HG03159 (cell line): ENCODE measurements around the gene FUBP3.

Source experiments
- ATAC-seq: cut with Tn5 transposase; IDR thresholded peaks from one replicate; pipeline ENCODE4 v1.9.1; 2021; ENCODE audit warnings: mild to moderate bottlenecking, moderate library complexity; ENCODE audit not compliant: unreplicated experiment

FUBP3 gene

DNA sequence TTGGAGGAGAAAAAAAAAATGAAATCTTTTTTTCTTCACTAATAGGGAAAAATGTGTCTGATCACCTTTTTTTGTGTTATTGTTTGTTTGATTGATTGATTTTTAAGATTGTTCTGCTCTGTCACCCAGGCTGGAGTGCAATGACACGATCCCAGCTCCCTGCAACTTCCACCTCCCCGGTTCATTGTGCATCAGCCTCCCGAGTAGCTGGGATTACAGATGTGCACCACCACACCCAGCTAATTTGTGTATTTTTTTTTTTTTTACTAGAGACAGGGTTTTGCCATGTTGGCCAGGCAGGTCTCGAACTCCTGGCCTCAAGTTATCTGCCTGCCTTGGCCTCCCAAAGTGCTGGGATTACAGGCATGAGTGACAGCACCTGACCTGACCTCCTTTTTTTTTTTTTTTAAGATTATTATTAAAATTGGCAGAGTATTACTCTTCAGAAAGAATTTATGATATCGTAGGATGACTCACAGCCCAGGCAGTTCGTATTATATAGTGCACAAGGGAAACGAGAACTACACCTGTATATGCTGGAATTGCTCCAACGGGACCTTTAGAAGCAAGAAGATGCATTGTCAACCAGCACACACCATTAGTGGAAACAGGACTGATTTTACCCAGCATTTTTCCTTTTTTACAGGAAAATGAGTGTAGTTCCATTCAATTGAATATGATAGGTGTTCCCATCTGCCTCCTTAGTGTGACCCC lies 27.7 kb downstream of the FUBP3 start:
- ATAC-seq, result no peak

DNA sequence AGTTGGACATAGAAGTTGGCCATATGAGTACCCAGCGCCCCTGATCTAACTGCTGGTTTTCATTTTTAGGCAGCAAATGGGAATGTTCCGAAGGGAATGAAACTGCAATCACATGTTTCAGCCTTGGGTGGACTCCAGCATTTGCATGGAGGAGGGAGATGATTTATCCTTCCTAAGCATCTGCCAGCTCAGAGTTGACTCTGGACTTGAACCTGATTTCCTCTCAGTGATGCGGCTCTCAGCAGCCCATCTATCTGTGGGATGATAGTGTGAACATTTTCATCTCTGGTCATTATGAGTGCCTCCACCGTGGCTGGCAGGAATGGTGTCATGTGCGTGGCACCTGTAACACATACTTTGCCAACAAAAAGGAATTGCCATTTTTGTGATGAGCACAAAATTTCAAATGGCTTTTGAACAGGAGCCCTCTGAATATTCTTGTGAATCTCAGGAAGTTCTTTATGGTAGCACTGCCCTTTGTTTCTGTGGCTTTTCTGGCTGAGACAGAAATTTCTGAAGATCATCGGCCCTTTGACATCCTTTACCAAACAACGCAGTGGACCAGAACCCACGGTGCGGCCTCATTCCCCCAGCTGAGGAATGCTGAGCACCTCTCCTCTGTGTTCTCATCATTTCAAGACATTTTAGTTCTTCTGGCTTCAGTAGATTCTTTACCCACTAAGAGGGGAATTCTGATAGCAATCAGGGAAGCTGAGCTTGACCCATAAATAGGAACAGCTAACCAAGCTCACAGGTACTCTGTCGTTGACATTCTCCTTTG lies 28.5 kb downstream of the FUBP3 start:
- ATAC-seq, result no peak

DNA sequence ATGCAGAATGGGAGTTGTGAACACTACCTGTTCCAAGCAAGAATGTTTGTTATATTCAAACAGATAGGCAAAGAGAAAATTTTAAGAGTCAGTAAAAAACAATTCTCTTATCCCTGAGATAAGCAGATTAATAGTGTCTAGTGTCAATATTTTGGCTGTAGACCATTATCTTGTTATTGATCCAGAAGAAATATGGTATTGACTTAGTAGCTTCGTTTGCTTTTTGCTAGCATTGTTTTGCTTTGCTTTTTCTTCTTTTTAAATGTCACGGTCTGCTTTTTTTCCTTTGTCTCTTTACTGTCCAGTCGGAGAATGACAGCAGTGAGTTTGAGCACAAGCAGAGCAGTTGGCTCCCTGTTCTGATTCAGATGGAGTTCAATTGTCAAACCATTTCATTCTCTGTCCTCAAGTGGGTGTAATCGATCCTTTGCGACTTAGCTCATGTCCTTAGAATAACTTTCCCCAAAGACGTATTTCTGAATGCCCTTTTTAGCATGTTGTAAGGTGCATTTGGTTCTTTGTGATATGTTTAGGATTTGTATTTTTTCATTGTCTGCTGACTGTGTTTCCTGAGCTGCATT lies 29.3 kb downstream of the FUBP3 start:
- ATAC-seq, result no peak

DNA sequence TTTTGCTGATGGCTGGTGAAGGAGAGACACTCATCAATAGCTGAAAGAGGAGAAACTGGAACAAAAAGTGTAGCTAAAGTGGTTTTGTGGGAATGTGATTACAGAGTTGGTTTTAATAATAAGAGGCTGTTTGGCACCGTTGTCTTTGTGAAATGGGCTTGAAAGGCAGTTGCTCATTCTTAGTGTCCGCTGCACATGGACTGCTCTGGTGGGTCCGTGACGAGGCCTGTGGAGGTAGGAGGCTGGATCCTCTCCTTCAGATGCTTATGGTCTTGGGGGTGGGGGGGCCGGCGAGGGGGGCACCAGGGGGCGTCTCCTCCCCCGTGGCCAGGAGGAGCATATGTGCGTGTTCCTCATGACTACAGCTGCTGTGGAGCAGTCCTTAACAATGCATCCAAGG lies 29.8 kb downstream of the FUBP3 start:
- ATAC-seq, result no peak

DNA sequence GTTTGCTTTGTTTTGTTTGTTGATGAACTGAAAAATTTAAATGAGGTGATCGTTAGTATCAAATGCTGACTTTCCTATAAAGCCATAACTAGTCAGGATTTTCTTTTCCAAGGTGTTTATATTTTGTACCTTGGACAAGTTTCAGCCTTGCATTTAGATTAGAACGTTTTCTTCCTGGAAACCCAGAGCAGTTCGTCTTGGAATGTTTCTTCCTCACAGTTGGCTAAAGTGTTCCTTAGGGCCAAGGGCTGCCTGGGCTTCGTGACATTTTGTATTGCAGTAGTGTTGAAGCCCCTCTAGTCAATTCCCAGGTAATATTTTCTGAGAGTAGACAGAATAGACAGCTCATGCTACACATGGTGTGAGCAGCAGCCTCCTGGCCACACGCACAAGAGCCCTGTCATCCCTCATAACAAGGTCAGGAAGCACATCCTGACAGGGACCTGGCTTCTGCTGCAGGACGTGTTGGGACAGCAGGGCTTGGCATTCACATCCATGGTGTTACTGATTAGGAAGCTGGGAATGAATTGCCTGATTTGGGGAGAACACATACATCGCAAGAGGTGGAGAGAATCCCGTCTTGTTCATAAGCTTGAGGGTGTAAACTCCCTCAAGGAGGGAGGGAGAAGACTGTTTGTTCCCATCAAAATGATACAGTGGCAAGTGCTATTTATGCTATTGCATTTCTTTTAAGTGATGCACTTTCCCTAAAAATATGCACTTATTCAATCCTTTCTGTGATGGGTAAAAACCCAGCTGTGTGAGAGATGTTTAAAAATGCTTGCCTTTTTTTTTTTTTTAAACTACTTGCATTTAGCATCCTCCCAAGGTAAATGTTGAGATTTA lies 31.7 kb downstream of the FUBP3 start:
- ATAC-seq, result no peak

DNA sequence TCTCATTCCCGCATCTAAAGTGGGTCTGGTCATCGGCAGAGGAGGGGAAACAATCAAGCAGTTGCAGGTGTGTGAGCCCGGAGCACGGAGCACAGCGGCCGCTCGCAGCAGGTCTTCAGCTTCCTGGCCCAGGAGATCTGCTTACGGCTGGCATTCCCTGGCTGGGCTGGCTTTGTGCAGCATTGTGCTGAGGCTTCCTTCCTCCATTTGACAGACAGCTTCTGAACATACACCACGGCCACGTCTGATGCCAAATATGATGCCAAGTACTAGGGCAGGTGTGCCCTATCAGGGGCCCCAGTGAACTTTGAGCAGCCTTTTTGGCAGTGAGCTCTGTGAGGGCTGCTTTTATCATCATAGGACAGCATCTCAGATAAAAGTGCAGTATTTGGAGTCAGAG lies 37.1 kb downstream of the FUBP3 start:
- ATAC-seq, result no peak

DNA sequence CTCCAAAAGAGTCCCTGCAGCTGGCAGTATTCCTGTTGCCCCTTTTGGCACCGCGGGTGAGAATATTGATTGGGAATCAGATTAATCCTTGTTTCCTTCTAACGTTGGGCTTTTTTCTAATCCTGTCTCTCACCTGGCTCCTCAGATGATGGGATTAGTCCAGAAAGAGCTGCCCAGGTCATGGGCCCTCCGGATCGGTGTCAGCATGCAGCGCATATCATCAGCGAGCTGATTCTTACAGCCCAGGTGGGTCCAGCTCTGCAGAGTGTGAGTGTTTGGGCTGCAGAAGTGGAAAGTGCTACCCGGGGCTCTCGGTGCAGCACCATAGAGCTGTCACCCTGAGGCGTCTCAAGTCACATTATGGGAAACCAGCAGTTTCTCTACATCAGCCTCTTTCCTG lies 44.1 kb downstream of the FUBP3 start:
- no peak for ATAC-seq

DNA sequence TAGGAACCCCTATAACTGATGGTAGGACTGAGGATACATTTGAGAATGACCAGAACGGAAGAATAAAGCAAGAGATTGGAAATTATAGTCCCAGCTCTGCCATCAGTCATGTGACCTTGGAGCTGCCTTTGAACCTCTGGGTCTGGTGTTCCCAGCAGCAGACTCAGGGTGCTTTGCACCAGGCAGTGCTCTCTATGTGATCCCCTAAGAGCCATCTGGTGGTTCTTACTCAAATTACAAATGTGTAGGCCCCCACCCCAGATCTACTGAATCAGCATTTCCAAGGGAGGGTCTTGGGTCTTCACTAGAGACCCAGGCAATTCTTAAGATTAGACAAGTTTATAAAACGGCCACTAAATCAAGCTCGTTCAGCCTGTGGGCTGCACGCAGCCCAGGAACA lies 44.8 kb downstream of the FUBP3 start:
- ATAC-seq, result no peak

DNA sequence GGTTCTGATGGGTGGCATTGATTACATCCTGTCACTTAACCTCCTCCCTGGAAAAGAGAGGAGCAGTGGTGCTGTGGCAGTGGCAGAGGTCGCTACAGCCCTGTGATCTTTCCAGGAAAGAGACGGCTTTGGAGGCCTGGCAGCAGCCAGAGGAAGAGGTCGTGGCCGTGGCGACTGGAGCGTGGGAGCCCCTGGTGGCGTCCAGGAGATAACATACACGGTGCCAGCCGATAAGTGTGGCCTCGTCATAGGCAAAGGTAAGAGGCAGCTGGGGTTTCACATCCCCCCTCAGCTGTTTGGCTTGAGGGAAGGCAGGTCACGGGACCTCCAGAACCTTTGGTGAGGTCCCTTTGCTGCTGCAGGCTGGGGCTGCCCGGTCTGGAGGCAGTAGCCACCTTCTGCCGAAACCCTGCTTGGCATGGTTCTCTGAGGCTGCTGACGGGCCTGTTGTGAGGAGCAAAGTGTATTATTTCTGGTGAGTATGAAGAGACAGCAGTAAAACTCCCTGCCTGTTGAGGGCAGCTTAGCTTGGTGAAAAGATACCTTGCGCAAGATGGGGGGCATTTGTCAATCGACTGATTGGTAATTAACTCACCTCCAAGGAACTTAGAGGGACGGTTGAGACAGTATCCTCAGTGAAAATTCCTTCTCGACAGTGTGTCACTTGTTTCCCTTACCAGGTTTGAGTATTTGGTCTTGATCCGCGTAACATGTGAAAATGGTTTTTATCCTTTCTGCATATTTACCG lies 47.0 kb downstream of the FUBP3 start:
- ATAC-seq, result no peak

DNA sequence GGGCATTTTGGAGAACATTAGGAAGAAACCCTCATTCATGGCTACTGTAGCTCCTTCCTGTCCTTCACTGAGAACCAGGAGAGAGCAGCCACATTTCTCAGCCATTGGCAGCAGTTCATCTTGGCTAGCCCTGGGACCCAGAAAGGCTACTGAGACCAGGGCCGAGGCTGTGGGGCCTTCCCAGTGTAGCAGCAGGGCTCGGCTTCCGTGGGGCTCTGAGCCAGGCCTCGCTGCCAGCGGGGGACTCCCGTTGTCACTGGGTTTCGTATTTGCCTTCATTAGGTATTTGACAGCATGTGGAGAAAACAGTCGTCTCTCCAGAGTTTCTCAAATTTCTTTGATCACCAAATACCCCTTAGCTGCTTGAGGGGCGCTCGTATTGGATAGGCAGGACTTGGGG lies 47.7 kb downstream of the FUBP3 start:
- ATAC-seq, result no peak

DNA sequence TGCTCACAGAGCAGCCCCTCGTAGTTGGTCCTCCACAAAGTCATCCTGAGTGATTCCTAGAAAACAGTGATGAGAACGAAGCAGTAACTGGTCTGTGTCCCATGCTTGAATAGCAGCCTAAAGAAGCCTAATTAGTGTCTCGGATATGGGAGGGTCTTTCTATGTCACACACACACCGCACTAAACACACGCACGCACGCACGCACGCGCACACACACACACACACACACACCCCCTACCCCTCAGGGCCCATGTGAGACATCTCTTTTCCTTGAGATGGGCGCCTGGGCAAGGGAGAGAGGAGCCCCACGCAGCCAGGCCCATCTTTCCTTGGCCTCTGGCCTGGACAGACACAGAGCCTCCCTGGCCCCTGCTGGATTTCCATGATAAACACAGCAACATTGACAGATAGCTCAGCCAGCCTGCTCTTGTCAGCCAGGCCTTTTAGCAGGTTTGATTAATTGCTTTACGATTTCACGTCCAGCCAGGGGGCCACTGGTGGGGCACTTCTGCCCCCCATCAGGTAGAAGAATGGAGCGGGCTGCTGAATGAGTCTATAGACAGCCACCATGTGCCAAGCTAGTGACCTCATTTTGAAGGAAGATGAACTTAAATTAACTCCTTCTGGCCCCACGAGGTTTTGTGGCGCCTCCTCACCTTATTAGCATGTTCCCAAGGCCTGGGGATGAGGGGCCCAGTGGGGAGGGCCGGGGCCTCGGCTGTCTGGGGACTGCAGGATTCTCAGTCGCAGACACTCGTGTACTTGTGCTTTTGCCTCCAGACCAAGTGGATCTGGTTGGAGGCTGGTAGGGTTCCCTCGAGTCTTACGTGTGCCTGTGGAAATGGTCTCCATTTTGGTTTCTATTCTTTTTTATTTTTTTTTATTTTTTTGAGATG lies 48.8 kb downstream of the FUBP3 start:
- ATAC-seq, result no peak

DNA sequence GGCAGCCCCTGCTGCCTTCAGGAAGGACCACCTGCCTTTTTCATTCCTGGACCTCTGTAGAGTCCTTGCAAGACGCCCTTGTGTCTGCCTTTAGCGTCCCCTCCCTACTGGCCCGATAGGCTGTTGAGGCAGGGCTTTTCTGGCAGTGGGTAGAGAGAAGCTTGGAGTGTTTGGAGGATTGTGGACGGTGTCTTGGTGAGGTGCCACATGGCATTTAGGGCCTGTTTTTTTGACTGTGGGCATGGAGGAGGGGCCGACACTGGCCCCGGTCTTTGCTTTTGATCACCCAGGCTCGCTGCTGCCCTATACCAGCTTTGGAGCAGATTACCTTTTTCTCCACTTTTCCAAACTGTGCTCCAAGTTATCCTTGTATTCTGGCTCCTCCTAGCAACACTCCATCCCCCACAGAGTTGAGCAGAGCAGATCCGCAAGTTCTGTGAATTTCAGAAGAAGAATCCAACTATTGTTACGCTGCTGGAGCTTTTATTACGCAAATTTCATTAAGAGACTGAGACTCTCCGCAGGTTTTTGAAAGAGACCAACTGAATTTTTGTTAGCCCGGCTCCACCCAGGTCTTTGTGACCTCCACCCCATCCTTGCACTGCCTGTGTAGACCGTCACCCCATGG lies 50.2 kb downstream of the FUBP3 start:
- no peak for ATAC-seq

DNA sequence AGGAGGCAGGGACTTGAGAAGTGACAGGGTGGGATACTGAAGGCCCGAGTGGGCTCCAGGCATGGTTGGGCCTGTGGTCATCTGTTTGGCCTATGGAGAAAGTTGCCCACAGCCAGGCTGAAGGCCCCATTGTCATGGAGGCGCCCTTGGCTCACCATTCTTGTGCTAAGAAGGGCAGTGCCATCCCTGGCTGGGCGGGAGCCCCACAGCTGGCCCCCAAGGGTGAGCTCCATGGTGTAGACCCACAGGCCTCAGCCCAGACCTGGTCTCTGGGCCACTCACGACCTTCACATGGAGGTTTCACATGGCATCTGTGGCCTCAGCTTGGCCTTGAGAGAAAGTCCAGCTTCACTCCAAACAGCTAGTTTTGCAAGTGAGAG lies 50.7 kb downstream of the FUBP3 start:
- ATAC-seq, result no peak

DNA sequence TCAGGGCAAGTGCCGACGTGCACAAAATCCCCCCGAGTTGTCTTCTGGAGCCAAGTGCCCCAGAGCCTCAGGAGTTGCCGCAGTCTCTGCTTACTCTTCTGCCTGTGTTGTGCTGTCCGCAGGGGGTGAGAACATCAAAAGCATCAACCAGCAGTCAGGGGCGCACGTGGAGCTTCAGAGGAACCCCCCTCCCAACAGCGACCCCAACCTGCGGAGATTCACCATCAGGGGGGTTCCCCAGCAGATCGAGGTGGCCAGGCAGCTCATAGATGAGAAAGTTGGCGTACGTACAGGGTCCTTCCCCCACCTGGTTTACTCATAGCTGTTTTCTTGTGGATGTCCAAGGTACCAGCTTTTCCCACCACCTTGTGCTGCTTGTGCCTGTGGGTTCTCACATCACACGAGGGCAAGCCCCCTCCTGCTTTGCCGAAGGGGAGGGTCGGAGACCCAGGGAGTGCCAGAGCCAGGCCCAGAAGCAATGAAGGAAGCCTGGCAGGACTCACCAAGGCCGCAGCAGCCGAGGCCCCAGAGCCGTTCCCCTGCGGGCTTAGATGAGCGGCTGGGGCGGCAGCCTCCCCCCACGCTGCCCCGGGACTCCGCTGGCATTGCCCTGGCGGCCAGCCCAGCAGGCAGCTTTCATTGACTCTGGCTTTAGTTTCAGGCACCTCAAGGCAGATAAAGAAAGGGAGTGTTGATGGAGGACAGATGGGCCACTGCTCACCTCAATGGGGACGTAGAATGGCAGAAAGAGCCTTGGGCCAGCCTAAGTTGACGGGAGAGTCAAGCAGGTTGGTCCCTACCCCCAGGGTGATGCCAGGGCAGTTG lies 51.3 kb downstream of the FUBP3 start:
- ATAC-seq, result no peak

DNA sequence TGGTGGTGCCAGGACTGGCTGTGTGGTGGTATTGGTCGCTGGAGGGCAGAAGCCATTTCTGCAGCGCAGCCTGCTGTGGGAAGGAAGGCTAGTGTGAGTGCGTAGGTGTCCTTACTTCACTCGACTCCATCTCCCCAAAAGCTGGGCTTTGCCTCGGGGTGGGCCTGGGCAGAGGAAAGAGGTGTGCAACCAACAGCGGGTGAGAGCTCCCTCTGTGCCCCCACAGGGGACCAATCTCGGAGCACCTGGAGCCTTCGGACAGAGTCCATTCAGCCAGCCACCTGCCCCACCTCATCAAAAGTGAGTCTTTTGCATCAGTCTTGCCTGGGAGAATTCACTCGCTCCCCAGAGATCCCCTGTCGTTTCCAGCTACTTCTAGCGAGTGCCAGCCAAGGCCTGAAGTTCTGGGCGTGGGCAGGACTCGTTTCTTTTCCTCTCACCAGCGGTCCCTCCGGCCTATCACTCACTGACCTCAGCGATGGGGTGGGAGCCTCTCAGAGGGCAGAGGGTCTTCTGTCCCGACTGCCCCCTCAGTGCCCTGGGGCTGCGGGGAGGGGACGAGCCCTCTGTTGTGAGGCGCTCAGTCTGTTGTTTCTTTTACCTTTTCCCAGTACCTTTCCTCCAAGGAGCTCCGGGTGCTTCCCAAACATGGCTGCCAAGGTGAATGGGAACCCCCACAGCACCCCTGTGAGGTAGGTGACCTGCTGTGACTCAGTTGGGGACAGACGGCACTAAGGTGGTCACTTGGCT lies 52.1 kb downstream of the FUBP3 start:
- ATAC-seq, result no peak

DNA sequence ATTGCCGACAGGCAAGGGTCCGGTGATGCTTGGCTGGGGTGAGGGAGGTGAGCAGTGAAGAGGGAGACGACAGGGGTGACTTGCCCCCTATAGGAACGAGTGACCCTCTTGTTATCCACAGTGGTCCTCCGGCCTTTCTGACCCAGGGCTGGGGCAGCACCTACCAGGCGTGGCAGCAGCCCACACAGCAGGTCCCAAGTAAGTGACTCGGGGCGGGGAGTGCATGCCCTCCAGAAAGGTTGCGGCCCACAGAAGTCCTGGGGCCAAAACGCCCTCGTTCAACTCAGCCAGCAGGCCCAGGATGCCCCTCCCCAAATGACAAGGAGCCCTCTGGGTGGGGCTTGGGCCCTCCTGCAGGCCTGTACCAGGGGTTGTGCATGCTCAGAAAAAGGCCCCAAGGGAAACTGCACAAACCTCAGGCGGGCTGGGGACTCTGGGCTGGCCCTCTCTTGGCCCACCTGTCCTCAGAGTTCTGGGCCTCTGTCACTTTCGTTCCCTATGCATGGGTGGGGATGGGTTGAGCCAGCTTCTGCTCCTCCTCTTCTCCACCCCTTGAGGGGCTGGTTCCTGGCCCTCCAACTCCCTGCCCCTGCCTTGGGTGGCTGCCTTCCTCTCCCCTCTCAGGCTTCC lies 52.8 kb downstream of the FUBP3 start:
- no peak for ATAC-seq

DNA sequence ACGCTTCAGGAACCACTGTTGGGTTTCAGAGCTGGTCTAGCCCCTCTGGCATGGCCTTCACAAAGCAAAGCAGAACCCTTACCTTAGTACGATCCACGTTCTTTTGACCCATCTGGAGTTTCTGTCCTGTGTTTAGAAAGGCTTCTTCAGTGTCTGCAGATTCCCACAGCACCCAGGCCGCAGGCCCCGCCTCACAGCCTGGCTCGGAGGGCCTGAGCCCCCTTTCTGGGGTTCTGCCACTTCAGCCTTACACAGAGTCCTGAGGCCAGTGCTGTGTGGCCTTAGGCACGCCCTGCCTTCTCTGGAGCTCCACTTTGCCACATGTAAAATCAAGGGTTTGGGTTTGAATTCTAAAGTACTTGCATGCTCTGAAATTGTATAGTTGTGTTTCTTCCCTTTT lies 53.5 kb downstream of the FUBP3 start:
- ATAC-seq, result no peak
